Glutamatergic neuron (in vitro differentiated cells): Measurements from ENCODE around the gene PABPN1L. TPM values are rescaled to one million over a fixed set of nuclear protein-coding genes. Genes with fewer than 3 reads are reported as not detected.
A peak's percentile ranks its signal among the peaks of the same experiment; 100 is the strongest.

Experiments used
- DNase-seq: peaks from one replicate; pipeline ENCODE4 v3.0.0; 2022
- H3K27ac Mint-ChIP-seq: one replicate; pipeline ENCODE4 v1.8.0; 2020; ENCODE audit warnings: mild to moderate bottlenecking, mixed read lengths, inconsistent platforms; ENCODE audit not compliant: unreplicated experiment
- H3K27me3 Mint-ChIP-seq: one replicate; pipeline ENCODE4 v1.8.0; 2020; ENCODE audit warnings: mild to moderate bottlenecking, moderate library complexity, mixed read lengths, inconsistent platforms; ENCODE audit not compliant: unreplicated experiment
- H3K36me3 Mint-ChIP-seq: one replicate; pipeline ENCODE4 v1.8.0; 2020; ENCODE audit warnings: mild to moderate bottlenecking, mixed read lengths, inconsistent platforms; ENCODE audit not compliant: unreplicated experiment
- H3K4me1 Mint-ChIP-seq: one replicate; pipeline ENCODE4 v1.8.0; 2020; ENCODE audit warnings: mild to moderate bottlenecking, low read depth, mixed read lengths, inconsistent platforms; ENCODE audit not compliant: unreplicated experiment
- H3K4me3 Mint-ChIP-seq: one replicate; pipeline ENCODE4 v1.8.0; 2020; ENCODE audit warnings: mild to moderate bottlenecking, mixed read lengths, inconsistent platforms; ENCODE audit not compliant: unreplicated experiment
- H3K9me3 Mint-ChIP-seq: one replicate; pipeline ENCODE4 v1.8.0; 2020; ENCODE audit warnings: mild to moderate bottlenecking, moderate library complexity, mixed read lengths, inconsistent platforms; ENCODE audit not compliant: unreplicated experiment
- CTCF ChIP-seq: fragments of 200-600 bp; sonication (generic); IDR thresholded peaks from one replicate; pipeline ENCODE4 v1.5.0; 2021; ENCODE audit not compliant: partially characterized antibody, unreplicated experiment
- total RNA-seq: library from RNA; stranded (reverse); fragmentation: NEBNext Ultra II Directional; extraction: Animal tissue kit (Norgen Biotek cat#: 25700); gene quantifications from one replicate; pipeline ENCODE4 v1.2.1, GENCODE V29; 2021; ENCODE audit not compliant: unreplicated experiment

Gene PABPN1L
- total RNA-seq, 1 donor from 2014 or later: 3.9 TPM

- Mint-ChIP-seq H3K4me3 (peak overlapping the region; percentile 59), H3K9me3 (peaks cover 27% of the 10 kb centered on the region), H3K4me1 (peaks cover 31% of the 10 kb centered on the region), H3K27me3 (peaks cover 28% of the 10 kb centered on the region), H3K27ac (peak overlapping the region; percentile 79), H3K36me3 (no peaks in the 10 kb centered on the region)
- DNase-seq: no peak
- TF ChIP-seq CTCF: no peak
Measured at GRCh38 chr16:88871349-88871702, 4.9 kb upstream of the PABPN1L start.

GRCh38 chr16:88870608-88871348, 4.3 kb upstream of the PABPN1L start:
- Mint-ChIP-seq H3K4me1 (peaks cover 29% of the 10 kb centered on the region), H3K27ac (peak overlapping the region; percentile 84), H3K4me3 (peak overlapping the region; percentile 63), H3K9me3 (peaks cover 25% of the 10 kb centered on the region), H3K27me3 (peaks cover 28% of the 10 kb centered on the region), H3K36me3 (no peaks in the 10 kb centered on the region)
- DNase-seq: peak; percentile 57
- no peak for TF ChIP-seq CTCF

GRCh38 chr16:88869673-88869980, 3.2 kb upstream of the PABPN1L start:
- Mint-ChIP-seq H3K4me1 (peaks cover 28% of the 10 kb centered on the region), H3K27ac (peak overlapping the region; percentile 81), H3K36me3 (no peaks in the 10 kb centered on the region), H3K9me3 (peaks cover 17% of the 10 kb centered on the region), H3K4me3 (peak overlapping the region; percentile 55), H3K27me3 (peaks cover 24% of the 10 kb centered on the region)
- TF ChIP-seq CTCF: no peak
- DNase-seq: no peak

- H3K4me1 Mint-ChIP-seq: peaks cover 28% of the 10 kb centered on the region
Measured at GRCh38 chr16:88868974-88869672, 2.7 kb upstream of the PABPN1L start.

More at GRCh38 chr16:88868974-88869672, 2.7 kb upstream of the PABPN1L start:
- DNase-seq: no peak
- no peak for TF ChIP-seq CTCF
- peaks cover 24% of the 10 kb centered on the region for H3K27me3 Mint-ChIP-seq
- peak overlapping the region; percentile 55 for H3K4me3 Mint-ChIP-seq
- H3K9me3 Mint-ChIP-seq: peaks cover 15% of the 10 kb centered on the region
- H3K36me3 Mint-ChIP-seq: no peaks in the 10 kb centered on the region
- H3K27ac Mint-ChIP-seq: peak overlapping the region; percentile 81
